ENCODE data around the gene CADPS.

DNA sequence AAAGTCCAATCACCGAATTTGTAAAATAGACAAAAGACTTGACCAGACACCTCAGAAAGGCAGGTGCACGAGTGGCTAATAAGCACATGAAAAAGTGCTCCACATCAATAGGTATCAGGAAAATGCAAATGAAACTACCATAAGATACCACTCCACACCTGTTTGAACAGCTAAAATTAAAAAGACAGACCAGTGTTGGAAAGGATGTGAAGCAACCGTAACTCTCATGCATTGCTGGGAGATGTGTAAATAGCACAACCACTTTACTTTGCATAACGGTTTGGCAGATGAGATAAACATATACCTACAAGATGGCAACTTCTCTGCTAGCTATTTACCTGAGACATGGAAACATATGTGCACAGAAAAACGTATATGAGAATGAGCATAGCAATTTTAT is 56.9 kb downstream of the CADPS start:
- TF ChIP-seq, protein P1, sequence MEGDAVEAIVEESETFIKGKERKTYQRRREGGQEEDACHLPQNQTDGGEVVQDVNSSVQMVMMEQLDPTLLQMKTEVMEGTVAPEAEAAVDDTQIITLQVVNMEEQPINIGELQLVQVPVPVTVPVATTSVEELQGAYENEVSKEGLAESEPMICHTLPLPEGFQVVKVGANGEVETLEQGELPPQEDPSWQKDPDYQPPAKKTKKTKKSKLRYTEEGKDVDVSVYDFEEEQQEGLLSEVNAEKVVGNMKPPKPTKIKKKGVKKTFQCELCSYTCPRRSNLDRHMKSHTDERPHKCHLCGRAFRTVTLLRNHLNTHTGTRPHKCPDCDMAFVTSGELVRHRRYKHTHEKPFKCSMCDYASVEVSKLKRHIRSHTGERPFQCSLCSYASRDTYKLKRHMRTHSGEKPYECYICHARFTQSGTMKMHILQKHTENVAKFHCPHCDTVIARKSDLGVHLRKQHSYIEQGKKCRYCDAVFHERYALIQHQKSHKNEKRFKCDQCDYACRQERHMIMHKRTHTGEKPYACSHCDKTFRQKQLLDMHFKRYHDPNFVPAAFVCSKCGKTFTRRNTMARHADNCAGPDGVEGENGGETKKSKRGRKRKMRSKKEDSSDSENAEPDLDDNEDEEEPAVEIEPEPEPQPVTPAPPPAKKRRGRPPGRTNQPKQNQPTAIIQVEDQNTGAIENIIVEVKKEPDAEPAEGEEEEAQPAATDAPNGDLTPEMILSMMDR (IDR thresholded peaks at IDR 0.05; ENCODE audit: insufficient read depth, low read length): no peak
- TF ChIP-seq POLR2AphosphoS5 (IDR thresholded peaks at IDR 0.05; ENCODE audit: low read depth): no peak
- TF ChIP-seq GABPA (IDR thresholded peaks at IDR 0.05; ENCODE audit: low read depth): no peak
